ENCODE data around the gene MAP2K5. TPM values are rescaled to one million over a fixed set of nuclear protein-coding genes. Genes with fewer than 3 reads are reported as not detected.

The MAP2K5 gene
- total RNA-seq, 2 experiments from 2014 or later = 17.0 to 20.8 TPM

DNA sequence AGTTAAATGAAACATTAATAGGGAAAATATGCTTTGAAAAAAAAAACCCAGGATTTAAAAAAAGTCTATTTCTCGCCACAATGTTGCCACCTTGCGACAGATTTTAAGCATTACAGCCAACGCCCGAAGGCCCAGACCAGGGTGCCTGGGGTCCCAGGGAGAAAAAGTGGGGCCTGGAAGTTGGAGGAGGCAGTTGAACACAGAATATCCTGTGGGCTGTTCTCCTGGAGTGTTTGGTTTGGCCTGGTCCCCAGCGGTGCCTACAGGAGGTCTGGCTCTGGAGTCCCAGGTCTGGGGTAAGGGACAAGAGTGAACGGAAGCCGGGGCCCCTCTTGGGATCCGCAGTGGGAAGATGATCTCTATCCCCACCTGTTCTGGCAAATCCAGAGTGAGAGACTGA lies 294.0 kb downstream of the MAP2K5 start:
- Mint-ChIP-seq H3K27ac (no peak overlapping the region), H3K27me3 (peaks cover 58% of the 10 kb centered on the region), H3K9me3 (peaks cover 2% of the 10 kb centered on the region), H3K4me3 (peak overlapping the region; percentile 71), H3K36me3 (peaks cover 4% of the 10 kb centered on the region), H3K4me1 (peaks cover 43% of the 10 kb centered on the region)
- DNase-seq = no peak

DNA sequence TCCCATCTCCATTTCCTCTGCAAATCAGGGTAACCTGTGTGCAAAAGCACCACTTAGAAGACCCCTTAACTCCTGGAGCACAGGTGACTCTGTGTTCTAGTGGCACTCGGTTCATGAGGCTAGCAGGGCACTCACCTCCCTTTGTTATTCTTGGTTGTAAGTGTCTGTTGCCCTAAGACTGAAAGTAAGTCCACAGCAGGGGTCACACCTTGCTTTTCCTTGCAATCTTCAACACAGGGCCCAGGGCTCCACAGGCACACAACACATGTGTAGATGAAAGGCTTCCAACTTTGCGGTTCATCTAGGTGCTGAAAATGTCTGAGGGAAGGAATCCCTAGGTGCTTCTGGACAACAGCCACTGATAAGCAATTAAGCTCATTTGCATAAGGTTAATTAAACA lies 294.5 kb downstream of the MAP2K5 start:
- H3K4me1 Mint-ChIP-seq = peaks cover 42% of the 10 kb centered on the region
- H3K27me3 Mint-ChIP-seq = peaks cover 53% of the 10 kb centered on the region
- H3K4me3 Mint-ChIP-seq = no peak overlapping the region
- H3K9me3 Mint-ChIP-seq = peaks cover 2% of the 10 kb centered on the region
- no peak overlapping the region for H3K27ac Mint-ChIP-seq
- H3K36me3 Mint-ChIP-seq = peaks cover 4% of the 10 kb centered on the region
- no peak for DNase-seq

DNA sequence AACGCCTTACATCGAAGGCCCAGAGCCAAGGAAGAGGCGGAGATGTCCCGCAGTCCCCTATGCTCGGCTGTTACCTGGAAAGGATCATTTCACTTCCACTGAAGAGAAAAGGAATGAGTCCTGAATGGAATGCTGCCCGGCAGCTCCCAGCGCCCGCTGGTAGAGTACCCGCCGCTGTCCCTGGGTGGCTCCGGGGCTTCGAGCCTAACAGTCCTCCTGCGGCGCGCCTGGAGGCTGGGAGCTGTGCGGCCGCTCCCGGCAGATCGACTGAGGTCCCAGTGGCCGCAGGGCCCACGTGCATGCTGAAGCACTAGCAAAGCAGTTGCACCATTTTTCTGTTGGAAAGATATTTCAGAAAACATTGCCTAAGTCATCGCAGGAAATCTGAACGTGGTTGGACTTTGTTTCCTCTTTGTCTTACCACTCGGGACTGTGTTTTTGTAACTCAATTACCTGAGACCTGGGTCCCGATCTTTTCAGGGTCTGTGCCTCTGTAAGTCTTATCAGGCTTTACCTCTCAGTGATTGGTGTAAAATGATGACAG lies 296.4 kb downstream of the MAP2K5 start:
- H3K27ac Mint-ChIP-seq = no peak overlapping the region
- peaks cover 4% of the 10 kb centered on the region for H3K36me3 Mint-ChIP-seq
- peak overlapping the region; percentile 42 for H3K4me3 Mint-ChIP-seq
- DNase-seq = no peak
- H3K27me3 Mint-ChIP-seq = peaks cover 34% of the 10 kb centered on the region
- H3K9me3 Mint-ChIP-seq = peaks cover 2% of the 10 kb centered on the region
- H3K4me1 Mint-ChIP-seq = peaks cover 33% of the 10 kb centered on the region

DNA sequence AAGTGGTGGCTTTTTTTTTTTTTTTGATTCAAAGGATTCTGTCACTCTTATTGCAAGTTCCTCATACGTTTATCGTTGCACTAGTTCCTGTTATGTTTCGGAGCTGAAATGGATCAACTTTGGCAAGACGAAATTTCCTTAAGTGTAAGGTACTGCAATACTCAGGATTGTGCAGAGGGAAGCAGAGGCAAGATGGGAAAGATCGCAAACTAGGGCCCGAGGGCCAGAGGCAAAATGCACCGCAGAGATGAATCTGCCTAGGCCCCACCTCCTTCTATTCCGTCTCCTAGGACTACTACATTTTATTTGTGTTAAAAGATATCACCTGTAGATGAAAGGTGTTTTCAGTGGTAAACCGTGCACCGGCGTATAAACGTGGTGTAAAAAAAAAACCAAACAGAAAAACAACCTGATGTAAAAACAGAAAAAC lies 297.0 kb downstream of the MAP2K5 start:
- H3K36me3 Mint-ChIP-seq = peaks cover 4% of the 10 kb centered on the region
- no peak for DNase-seq
- peak overlapping the region; percentile 86 for H3K4me3 Mint-ChIP-seq
- H3K27me3 Mint-ChIP-seq = peaks cover 27% of the 10 kb centered on the region
- H3K9me3 Mint-ChIP-seq = peaks cover 2% of the 10 kb centered on the region
- peaks cover 28% of the 10 kb centered on the region for H3K4me1 Mint-ChIP-seq
- peak overlapping the region; percentile 95 for H3K27ac Mint-ChIP-seq

DNA sequence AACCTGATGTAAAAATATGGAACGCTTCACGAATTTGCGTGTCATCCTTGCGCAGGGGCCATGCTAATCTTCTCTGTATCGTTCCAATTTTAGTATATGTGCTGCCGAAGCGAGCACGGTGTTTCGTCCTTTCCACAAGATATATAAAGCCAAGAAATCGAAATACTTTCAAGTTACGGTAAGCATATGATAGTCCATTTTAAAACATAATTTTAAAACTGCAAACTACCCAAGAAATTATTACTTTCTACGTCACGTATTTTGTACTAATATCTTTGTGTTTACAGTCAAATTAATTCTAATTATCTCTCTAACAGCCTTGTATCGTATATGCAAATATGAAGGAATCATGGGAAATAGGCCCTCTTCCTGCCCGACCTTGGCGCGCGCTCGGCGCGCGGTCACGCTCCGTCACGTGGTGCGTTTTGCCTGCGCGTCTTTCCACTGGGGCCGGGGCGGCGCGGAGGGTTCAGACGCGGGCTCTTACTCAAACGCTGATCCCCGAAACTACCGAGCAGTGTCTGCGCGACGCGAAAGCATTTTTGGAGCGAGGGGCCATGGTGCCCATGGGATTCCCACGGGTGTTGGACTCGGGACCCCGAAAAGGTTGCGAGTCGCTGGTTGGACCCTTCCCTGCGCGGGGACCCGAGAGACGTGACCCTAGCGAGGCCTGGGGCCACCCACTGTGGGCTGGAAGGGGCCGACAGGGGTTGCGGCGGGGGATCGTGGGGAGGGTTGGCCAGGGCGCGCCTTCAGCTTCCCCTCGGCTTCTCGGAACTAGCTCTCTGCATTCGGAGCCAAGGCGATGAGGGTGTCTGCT lies 297.6 kb downstream of the MAP2K5 start, which contains the start of gene RNU6-1:
Gene RNU6-1 (minus strand): TSS at position 117 of the 820 bp plus-strand sequence.
- H3K4me1 Mint-ChIP-seq = peaks cover 27% of the 10 kb centered on the region
- peaks cover 21% of the 10 kb centered on the region for H3K27me3 Mint-ChIP-seq
- DNase-seq = peak; percentile 95
- H3K36me3 Mint-ChIP-seq = peaks cover 4% of the 10 kb centered on the region
- H3K9me3 Mint-ChIP-seq = peaks cover 2% of the 10 kb centered on the region
- H3K27ac Mint-ChIP-seq = peak within 1 kb of the TSS; percentile 95
- peak within 1 kb of the TSS; percentile 86 for H3K4me3 Mint-ChIP-seq

DNA sequence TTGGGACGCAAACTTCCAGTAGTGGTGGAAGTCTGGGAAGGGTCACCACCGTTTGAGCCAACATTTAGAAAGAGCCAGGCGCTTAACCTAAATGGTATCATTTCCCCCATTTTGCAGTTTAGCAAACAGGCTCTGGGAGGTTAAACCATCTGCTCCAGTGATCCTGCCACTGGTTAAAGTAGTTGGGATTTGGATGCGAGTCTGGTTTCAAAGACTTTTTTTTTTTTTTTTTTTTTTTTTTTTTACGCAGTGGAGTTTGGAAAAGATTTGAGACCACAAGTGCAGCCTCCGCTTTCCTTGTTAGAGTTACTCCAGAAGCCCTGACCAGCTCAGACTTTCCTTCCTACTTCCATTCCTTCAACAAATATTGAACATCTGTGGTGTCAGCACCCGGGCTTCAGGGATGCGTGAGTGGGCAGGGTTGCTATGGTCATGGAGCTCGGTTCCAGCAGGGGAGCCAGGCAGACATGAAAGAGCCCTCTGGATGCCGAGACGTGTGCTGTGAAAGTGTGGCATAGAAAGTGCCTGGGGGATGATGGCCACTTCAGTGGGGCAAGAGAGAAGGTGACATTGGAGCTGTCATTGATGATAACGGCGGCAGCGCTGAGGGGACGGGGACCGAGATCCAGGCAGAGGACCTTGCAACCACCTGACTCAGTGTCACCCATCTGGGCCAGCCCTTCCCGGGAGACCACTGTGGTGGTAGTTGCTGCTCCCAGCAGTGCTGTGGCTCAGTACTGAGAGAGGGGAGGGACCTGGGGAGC lies 298.4 kb downstream of the MAP2K5 start:
- DNase-seq = no peak
- peaks cover 23% of the 10 kb centered on the region for H3K4me1 Mint-ChIP-seq
- H3K27ac Mint-ChIP-seq = peak overlapping the region; percentile 95
- H3K36me3 Mint-ChIP-seq = peaks cover 4% of the 10 kb centered on the region
- peaks cover 13% of the 10 kb centered on the region for H3K27me3 Mint-ChIP-seq
- peak overlapping the region; percentile 86 for H3K4me3 Mint-ChIP-seq
- peaks cover 2% of the 10 kb centered on the region for H3K9me3 Mint-ChIP-seq

DNA sequence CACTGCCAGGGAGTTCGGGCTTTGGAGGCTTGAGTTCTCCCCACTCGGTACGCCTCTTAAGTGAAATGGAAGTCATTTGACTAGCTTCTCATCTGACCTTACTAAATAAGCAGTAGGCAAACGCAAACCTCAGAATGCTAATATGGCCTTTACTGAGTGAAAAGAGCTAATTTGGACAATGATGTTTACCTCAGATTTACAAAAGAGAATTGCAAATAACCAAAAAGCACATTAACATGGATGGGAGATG lies 298.9 kb downstream of the MAP2K5 start:
- Mint-ChIP-seq H3K36me3 (peaks cover 4% of the 10 kb centered on the region), H3K27me3 (peaks cover 8% of the 10 kb centered on the region), H3K4me1 (peaks cover 21% of the 10 kb centered on the region)

DNA sequence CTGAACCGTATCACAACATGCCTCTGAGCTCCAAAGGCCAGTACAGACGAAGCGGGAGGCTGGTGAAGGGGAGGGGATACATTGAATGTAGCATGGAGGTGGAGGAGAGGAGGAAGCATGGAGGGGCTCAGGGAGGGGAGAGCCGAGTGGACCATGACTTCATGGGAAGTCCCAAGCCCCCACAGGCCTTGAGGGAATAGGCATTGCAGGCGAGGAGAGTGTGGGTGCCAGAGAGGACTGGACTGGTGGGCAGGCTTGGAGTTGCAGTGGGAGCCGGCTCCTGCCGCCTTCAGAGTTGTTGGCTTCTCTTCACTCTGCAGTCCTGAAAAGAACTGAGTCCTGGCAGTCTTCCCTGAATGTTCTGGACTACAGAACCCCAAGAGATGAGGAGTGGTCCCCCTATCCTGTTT lies 300.6 kb downstream of the MAP2K5 start:
- Mint-ChIP-seq H3K9me3 (peaks cover 2% of the 10 kb centered on the region), H3K4me1 (peaks cover 21% of the 10 kb centered on the region), H3K27me3 (peaks cover 7% of the 10 kb centered on the region), H3K4me3 (no peak overlapping the region), H3K27ac (no peak overlapping the region), H3K36me3 (peaks cover 4% of the 10 kb centered on the region)
- DNase-seq = no peak

More for the DNA sequence above, 298.9 kb downstream of the MAP2K5 start:
- Mint-ChIP-seq H3K9me3 (peaks cover 2% of the 10 kb centered on the region), H3K27ac (no peak overlapping the region), H3K4me3 (peak overlapping the region; percentile 86)
- DNase-seq = no peak

DNA sequence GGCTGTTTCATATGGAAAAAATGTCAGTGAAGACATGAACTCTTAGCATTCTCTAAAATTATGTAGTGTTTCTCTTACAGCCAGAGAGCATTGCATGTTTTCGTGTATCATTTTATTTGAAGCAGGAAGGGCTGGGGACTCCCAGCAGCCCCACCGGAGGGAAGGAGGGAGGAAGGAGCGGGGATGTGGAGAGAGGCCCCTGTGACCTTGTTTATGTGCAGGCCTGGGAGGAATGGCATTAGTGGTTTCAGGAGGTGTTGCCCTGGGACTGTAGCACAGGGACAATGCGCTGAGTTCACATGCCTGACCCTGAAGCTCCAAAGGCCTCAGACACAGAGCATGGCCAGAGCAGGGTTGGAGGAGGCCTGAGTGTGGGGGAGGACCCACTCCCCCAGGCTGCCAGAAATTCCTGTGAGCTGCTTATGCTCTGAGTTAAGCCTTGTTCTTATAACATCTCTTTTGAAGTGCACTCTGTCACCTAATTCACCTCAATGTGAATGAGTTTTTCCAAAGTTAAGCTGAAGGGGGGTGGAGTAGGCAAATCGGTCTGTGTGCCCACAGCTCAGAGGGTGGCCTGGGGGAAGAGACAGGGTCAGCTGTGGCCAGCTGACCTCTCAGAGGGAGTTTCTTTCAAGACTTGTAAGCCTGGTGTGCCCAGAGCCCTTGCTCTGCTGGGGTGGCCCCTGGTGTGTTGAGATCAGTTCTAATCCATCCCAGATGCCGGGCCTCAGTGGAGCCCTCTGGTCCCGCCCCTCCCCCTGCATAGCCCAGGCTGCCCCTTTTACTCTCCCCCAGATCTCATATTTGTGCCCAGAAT lies 301.3 kb downstream of the MAP2K5 start:
- Mint-ChIP-seq H3K4me1 (peaks cover 17% of the 10 kb centered on the region), H3K27me3 (peaks cover 7% of the 10 kb centered on the region), H3K4me3 (no peak overlapping the region), H3K36me3 (peaks cover 4% of the 10 kb centered on the region), H3K27ac (no peak overlapping the region), H3K9me3 (peaks cover 2% of the 10 kb centered on the region)
- no peak for DNase-seq

DNA sequence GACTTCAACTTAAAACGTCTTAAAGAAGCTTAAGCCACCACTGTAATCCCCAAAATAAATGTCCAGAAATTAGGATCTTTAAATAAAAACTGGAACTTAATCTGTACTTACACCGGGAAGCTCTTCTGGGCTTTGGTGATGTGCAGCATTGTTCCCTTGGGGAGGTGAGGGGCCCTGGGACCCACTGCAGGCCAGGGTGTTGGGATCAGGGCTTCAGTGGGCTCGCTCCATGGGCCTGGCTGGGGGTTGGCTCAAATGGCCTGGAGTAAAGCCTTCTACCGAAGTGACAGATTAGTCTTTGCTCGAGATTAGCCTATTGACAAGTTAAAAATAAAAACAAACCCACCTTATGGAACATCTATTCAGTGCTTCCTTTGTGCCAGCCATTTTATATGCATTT lies 303.5 kb downstream of the MAP2K5 start:
- Mint-ChIP-seq H3K9me3 (peaks cover 2% of the 10 kb centered on the region), H3K4me1 (peaks cover 6% of the 10 kb centered on the region), H3K27ac (no peak overlapping the region), H3K4me3 (no peak overlapping the region), H3K36me3 (no peaks in the 10 kb centered on the region), H3K27me3 (peaks cover 10% of the 10 kb centered on the region)
- no peak for DNase-seq

DNA sequence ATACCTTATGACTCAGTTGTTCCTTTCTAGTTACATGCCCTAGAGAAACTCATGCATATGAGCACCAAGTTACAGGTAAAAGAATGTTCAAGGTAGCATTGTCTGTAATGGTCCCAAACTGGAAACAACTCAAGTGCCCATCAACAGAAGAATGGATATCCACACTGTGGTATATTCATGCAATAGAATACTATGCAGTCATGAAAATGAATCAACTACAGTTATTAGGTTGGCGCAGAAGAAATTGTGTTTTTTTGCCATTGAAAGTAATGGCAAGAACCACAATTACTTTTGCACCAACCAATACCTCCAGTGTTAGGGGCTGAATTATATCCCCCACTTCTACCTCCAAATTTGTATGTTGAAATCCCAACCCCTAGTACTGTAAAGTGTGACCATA lies 307.0 kb downstream of the MAP2K5 start:
- DNase-seq = no peak
- H3K36me3 Mint-ChIP-seq = no peaks in the 10 kb centered on the region
- H3K4me1 Mint-ChIP-seq = peaks cover 4% of the 10 kb centered on the region
- peaks cover 10% of the 10 kb centered on the region for H3K27me3 Mint-ChIP-seq
- H3K4me3 Mint-ChIP-seq = no peak overlapping the region
- no peak overlapping the region for H3K27ac Mint-ChIP-seq
- H3K9me3 Mint-ChIP-seq = peaks cover 2% of the 10 kb centered on the region

DNA sequence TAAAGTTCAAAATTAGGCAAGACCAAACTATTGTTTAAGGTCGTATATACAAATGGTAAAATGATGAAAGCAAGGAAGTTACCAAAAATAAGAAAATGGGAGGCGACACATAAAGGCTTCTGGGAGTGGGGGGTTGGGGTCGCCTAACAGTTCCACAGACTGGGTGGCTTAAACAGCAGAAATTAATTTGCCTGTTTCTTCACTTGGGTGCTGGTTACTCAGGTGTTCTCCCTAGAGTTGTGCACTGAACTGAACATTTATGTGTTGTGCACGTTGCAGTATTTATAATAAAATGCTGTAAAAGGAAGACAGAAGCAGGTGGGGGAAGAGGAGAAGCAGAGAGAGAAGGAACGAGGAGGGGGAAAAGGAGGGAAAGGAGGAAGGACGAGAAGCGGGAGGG lies 307.8 kb downstream of the MAP2K5 start:
- no peaks in the 10 kb centered on the region for H3K36me3 Mint-ChIP-seq
- peaks cover 10% of the 10 kb centered on the region for H3K27me3 Mint-ChIP-seq
- DNase-seq = no peak
- H3K9me3 Mint-ChIP-seq = peaks cover 2% of the 10 kb centered on the region
- no peak overlapping the region for H3K4me3 Mint-ChIP-seq
- H3K27ac Mint-ChIP-seq = no peak overlapping the region
- H3K4me1 Mint-ChIP-seq = peaks cover 4% of the 10 kb centered on the region

DNA sequence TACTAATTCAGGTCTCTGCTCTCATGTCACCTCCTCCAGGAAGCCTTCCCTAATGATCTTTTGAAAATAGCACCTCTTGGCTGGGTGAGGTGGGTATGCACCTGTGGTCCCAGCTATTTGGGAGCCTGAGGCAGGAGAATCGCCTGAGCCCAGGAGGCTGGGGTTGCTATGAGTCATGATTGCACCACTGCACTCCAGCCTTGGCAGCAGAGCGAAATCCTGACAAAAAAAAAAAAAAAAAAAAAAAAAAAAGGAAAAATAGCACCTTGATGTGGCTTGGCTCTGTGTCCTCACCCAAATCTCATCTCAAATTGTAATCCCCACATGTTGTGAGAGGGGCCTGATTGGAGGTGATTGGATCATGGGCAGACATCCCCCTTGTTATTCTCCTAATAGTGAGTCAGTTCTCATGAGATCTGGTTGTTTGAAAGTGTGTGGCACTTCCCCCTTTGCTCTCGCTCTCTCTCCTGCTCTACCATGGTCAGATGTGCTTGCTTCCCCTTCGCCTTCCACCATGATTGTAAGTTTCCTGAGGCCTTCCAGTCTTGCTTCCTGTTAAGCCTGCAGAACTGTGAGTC lies 308.6 kb downstream of the MAP2K5 start:
- no peak for DNase-seq
- peaks cover 4% of the 10 kb centered on the region for H3K4me1 Mint-ChIP-seq
- peaks cover 2% of the 10 kb centered on the region for H3K9me3 Mint-ChIP-seq
- peaks cover 10% of the 10 kb centered on the region for H3K27me3 Mint-ChIP-seq
- H3K27ac Mint-ChIP-seq = no peak overlapping the region
- H3K36me3 Mint-ChIP-seq = no peaks in the 10 kb centered on the region
- H3K4me3 Mint-ChIP-seq = no peak overlapping the region

DNA sequence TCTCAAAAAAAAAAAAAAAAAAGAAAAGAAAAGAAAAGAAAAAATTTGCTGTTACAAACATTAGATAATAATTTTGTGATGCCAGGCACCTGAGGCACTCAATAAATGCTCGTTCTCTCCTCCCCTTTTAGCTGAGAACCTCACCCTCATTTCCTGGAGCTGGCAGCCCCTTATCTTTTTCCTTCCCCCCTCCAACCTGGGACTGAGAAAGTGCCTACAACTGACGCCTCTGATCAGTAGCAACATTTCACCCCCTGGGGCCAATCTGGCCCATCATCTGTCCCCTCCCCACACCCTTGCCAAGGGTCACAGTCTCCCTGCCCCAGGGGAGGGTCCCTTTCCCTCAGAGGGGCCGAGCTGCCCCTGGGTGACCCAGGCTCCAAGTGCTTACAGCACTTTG lies 309.9 kb downstream of the MAP2K5 start:
- Mint-ChIP-seq H3K27ac (no peak overlapping the region), H3K4me3 (no peak overlapping the region), H3K36me3 (no peaks in the 10 kb centered on the region), H3K4me1 (peaks cover 4% of the 10 kb centered on the region), H3K27me3 (peaks cover 10% of the 10 kb centered on the region), H3K9me3 (peaks cover 2% of the 10 kb centered on the region)
- no peak for DNase-seq

Measured in activated naive CD8-positive, alpha-beta T cell treated with anti-CD3 and anti-CD28 coated beads for 36 hours (primary cell).